ENCODE data around the gene C17orf50.

C17orf50 gene

DNA sequence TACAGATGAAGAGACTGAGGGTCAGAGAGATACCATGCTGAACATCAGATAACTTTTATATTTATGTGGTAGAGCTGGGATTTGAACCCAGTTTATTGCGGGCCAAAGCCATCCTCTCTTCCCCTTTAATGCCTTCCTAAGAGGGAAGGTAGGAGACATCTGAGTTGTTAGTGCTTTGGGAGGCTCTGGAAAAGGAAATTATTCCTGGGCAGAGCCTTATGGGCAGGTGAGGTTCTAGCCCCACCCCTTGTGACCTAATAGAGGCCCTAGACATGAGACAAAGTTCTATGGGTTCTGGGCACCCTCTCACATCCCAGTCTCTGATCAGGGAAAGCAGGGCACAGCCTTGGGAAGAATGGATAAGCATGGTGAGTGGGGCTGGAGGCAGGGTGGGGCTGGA, at the start of gene C17orf50:
Gene C17orf50 (plus strand): TSS at position 301 of the 400 bp plus-strand sequence. CDS start 55 bp downstream, at position 356.
- in situ Hi-C loops (cut with HindIII; ENCODE audit: low sequenced_read_pairs), result no loop called here
- no peak within 1 kb of the TSS for H3K4me3 ChIP-seq (ENCODE audit: low read depth, low read length)
- TF ChIP-seq CTCF (IDR thresholded peaks at IDR 0.05; ENCODE audit: low read depth, low read length), result no peak
- no peak for DNase-seq (ENCODE audit: low read depth, low spot score)

GRCh38 chr17:35710950-35711349, 49.7 kb upstream of the C17orf50 start:
- no peak overlapping the region for H3K4me3 ChIP-seq (ENCODE audit: low read depth, low read length)
- TF ChIP-seq CTCF (IDR thresholded peaks at IDR 0.05; ENCODE audit: low read depth, low read length), result no peak
- in situ Hi-C loops (cut with HindIII; ENCODE audit: low sequenced_read_pairs), result no loop called here
- DNase-seq (ENCODE audit: low read depth, low spot score), result no peak

GRCh38 chr17:35713069-35713728, 47.5 kb upstream of the C17orf50 start:
- DNase-seq (ENCODE audit: low read depth, low spot score), result peak; percentile 93
- H3K4me3 ChIP-seq (ENCODE audit: low read depth, low read length), result no peak overlapping the region
- TF ChIP-seq CTCF (IDR thresholded peaks at IDR 0.05; ENCODE audit: low read depth, low read length), result no peak
- in situ Hi-C loops (cut with HindIII; ENCODE audit: low sequenced_read_pairs), result no loop called here

DNA sequence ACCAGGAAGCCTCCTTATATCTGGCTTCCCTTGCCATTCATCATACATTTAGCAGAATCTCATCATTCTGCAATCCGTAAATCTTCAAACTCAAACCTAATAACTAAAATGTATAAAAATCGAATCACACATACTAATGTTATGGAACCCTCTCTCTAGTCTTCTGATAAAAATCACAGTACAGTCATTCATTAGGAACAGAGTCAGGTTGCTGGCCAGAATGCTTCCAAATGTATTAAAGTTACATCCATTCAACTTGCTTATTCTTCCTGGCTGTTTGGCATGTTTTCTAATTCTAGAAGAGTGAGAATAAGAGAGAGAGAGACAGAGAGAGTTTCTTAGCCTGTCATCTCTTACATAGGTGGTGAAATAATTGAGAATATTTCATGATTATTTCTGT, 45.7 kb upstream of the C17orf50 start:
- no peak overlapping the region for H3K4me3 ChIP-seq (ENCODE audit: low read depth, low read length)
- no peak for DNase-seq (ENCODE audit: low read depth, low spot score)
- no peak for TF ChIP-seq CTCF (IDR thresholded peaks at IDR 0.05; ENCODE audit: low read depth, low read length)
- in situ Hi-C loops (cut with HindIII; ENCODE audit: low sequenced_read_pairs), result no loop called here

GRCh38 chr17:35715416-35715815, 45.3 kb upstream of the C17orf50 start:
- TF ChIP-seq CTCF (IDR thresholded peaks at IDR 0.05; ENCODE audit: low read depth, low read length), result no peak
- DNase-seq (ENCODE audit: low read depth, low spot score), result no peak
- H3K4me3 ChIP-seq (ENCODE audit: low read depth, low read length), result no peak overlapping the region
- in situ Hi-C loops (cut with HindIII; ENCODE audit: low sequenced_read_pairs), result no loop called here

- TF ChIP-seq CTCF (IDR thresholded peaks at IDR 0.05; ENCODE audit: low read depth, low read length), result no peak
- H3K4me3 ChIP-seq (ENCODE audit: low read depth, low read length), result no peak overlapping the region
- in situ Hi-C loops (cut with HindIII; ENCODE audit: low sequenced_read_pairs), result no loop called here
- no peak for DNase-seq (ENCODE audit: low read depth, low spot score)
Measured at GRCh38 chr17:35716173-35716572, 44.5 kb upstream of the C17orf50 start.

Measured in astrocyte of the spinal cord (primary cell).